Osteoblast (primary cell): ENCODE results near the gene PLXNB2. TPM values are rescaled to one million over a fixed set of nuclear protein-coding genes. Genes with fewer than 3 reads are reported as not detected.
A peak's percentile ranks its signal among the peaks of the same experiment; 100 is the strongest.

Source experiments
- DNase-seq: peaks from one replicate; pipeline ENCODE4 v3.0.0; 2011; ENCODE audit warnings: low spot score, mixed read lengths; ENCODE audit not compliant: insufficient read length; ENCODE audit errors: missing footprints
- H2AFZ ChIP-seq: 2 replicates; pipeline ENCODE4 v1.6.0; 2011; ENCODE audit warnings: mild to moderate bottlenecking, low read length
- H3K27ac ChIP-seq: 2 replicates; pipeline ENCODE4 v1.5.1; 2011; ENCODE audit warnings: mild to moderate bottlenecking, low read depth, low read length, moderate library complexity
- H3K27me3 ChIP-seq: 2 replicates; pipeline ENCODE4 v1.6.0; 2012; ENCODE audit warnings: mild to moderate bottlenecking, control low read depth, inconsistent platforms, low read length, moderate library complexity; ENCODE audit not compliant: insufficient read depth
- H3K36me3 ChIP-seq: 2 replicates; pipeline ENCODE4 v1.5.1; 2011; ENCODE audit warnings: mild to moderate bottlenecking, low read length, control low read depth, moderate library complexity; ENCODE audit not compliant: insufficient read depth
- H3K4me1 ChIP-seq: 2 replicates; pipeline ENCODE4 v1.5.1; 2011; ENCODE audit warnings: mild to moderate bottlenecking, low read length, control low read depth, moderate library complexity; ENCODE audit not compliant: insufficient read depth
- H3K4me2 ChIP-seq: 2 replicates; pipeline ENCODE4 v1.6.0; 2011; ENCODE audit warnings: mild to moderate bottlenecking, low read length; ENCODE audit not compliant: insufficient read depth
- H3K4me3 ChIP-seq: fragments of 200-600 bp; sonication (generic); 3 replicates; pipeline ENCODE4 v1.5.1; 2012; ENCODE audit warnings: mild to moderate bottlenecking, low read length, inconsistent platforms; ENCODE audit not compliant: insufficient read depth
- H3K79me2 ChIP-seq: 2 replicates; pipeline ENCODE4 v1.6.0; 2012; ENCODE audit warnings: mild to moderate bottlenecking, low read length, control low read depth, inconsistent platforms; ENCODE audit not compliant: insufficient read depth
- H3K9me3 ChIP-seq: 2 replicates; pipeline ENCODE4 v1.5.1; 2011; ENCODE audit warnings: low read depth, low read length, control low read depth
- H4K20me1 ChIP-seq: 2 replicates; pipeline ENCODE4 v1.6.0; 2012; ENCODE audit warnings: mild to moderate bottlenecking, low read length, control low read depth; ENCODE audit not compliant: insufficient read depth
- CTCF ChIP-seq: IDR thresholded peaks from 2 replicates; pipeline ENCODE4 v1.5.1; 2011; ENCODE audit warnings: mild to moderate bottlenecking, low read depth, low read length, moderate library complexity; ENCODE audit errors: extremely low read depth
- total RNA-seq: library from RNA; depleted of rRNA; stranded (reverse); fragments of >200 nt; gene quantifications from 2 replicates; pipeline ENCODE4 v1.2.3, GENCODE V29; 2012

Gene PLXNB2
- total RNA-seq, 1 donor, result 209 TPM

DNA sequence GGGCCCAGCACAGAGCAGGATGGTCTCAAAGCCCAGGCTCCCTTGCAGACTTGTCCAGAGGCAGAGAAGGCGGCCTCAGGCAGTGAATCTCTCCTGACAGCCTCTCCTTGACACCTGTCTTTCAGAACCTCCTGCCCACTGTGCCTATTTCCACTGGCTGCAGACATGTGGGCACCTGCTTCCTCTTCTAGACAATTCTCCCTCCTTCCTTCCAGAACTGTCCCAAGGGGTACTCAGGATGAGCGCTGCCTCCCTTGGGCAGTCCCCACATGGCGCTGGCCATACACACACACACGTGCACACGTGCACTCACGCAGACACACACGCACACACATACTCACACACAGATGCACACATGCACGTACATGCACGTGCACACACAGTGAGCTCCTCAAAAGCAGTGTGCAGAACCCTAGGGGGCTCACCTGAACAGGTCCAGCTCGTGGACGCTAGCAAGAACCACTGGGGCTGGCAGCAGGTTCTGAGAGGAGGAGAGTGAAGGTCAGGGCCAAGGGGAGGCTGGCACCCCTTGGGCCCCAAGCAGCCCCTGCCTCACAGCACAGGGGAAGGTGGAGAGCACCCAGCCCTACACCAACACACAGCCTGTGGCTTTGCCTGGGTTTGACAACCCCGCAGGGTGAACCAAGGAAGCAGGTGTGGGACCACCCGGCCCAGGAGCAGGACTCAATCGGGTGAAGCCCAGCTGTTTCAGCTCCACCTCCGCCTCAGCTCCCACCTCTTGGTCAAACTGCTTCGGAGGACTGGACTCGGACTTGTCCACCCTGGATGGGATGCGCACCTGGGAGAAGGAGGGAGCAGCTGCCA is 8.1 kb upstream of the PLXNB2 start:
- no peak for TF ChIP-seq CTCF
- Histone ChIP-seq H3K36me3 (no peaks in the 10 kb centered on the region), H2AFZ (no peak overlapping the region), H3K27me3 (no peaks in the 10 kb centered on the region), H3K4me3 (no peak overlapping the region), H3K79me2 (no peaks in the 10 kb centered on the region), H3K9me3 (no peaks in the 10 kb centered on the region), H3K4me1 (no peaks in the 10 kb centered on the region), H4K20me1 (no peaks in the 10 kb centered on the region), H3K4me2 (no peak overlapping the region), H3K27ac (no peak overlapping the region)
- peak; percentile 71 for DNase-seq

- Histone ChIP-seq H4K20me1 (no peaks in the 10 kb centered on the region), H3K79me2 (no peaks in the 10 kb centered on the region), H3K4me1 (peaks cover under 1% of the 10 kb centered on the region), H3K27me3 (no peaks in the 10 kb centered on the region), H3K4me3 (no peak overlapping the region), H3K27ac (no peak overlapping the region), H3K36me3 (no peaks in the 10 kb centered on the region), H2AFZ (no peak overlapping the region), H3K9me3 (no peaks in the 10 kb centered on the region), H3K4me2 (no peak overlapping the region)
- peak; percentile 66 for DNase-seq
- TF ChIP-seq CTCF, result no peak
Measured at GRCh38 chr22:50314455-50315288, 7.2 kb upstream of the PLXNB2 start.

- no peak overlapping the region for H3K4me3 ChIP-seq
- no peaks in the 10 kb centered on the region for H3K27me3 ChIP-seq
- H3K36me3 ChIP-seq, result no peaks in the 10 kb centered on the region
- H3K27ac ChIP-seq, result no peak overlapping the region
- no peaks in the 10 kb centered on the region for H3K79me2 ChIP-seq
- no peak overlapping the region for H3K4me2 ChIP-seq
- DNase-seq, result peak; percentile 56
- H3K4me1 ChIP-seq, result peaks cover 5% of the 10 kb centered on the region
- H2AFZ ChIP-seq, result no peak overlapping the region
- no peak for TF ChIP-seq CTCF
- H3K9me3 ChIP-seq, result no peaks in the 10 kb centered on the region
- no peaks in the 10 kb centered on the region for H4K20me1 ChIP-seq
Measured at GRCh38 chr22:50314081-50314454, 6.6 kb upstream of the PLXNB2 start.

- Histone ChIP-seq H3K27ac (no peak overlapping the region), H3K4me3 (no peak overlapping the region), H3K36me3 (no peaks in the 10 kb centered on the region), H3K27me3 (no peaks in the 10 kb centered on the region), H3K4me2 (no peak overlapping the region), H4K20me1 (no peaks in the 10 kb centered on the region), H3K79me2 (no peaks in the 10 kb centered on the region), H3K9me3 (no peaks in the 10 kb centered on the region), H3K4me1 (peaks cover 10% of the 10 kb centered on the region), H2AFZ (no peak overlapping the region)
- peak; percentile 62 for DNase-seq
- TF ChIP-seq CTCF, result no peak
Measured at GRCh38 chr22:50313600-50313999, 6.2 kb upstream of the PLXNB2 start.
